Spleen (tissue), 11 donors: ENCODE results near the gene OST4. TPM values are rescaled to one million over a fixed set of nuclear protein-coding genes. Genes with fewer than 3 reads are reported as not detected.

Experiments
- DNase-seq: peaks from one replicate; pipeline ENCODE4 v3.0.0-alpha.2; 2020
- H3K27ac ChIP-seq, 8 donors: fragments of 200-600 bp; sonication (generic) in 7 of 8; 1 replicate in 4 of 8; 2 replicates in 4 of 8; pipeline versions ENCODE4 v1.5.0 to v1.8.0; 2016 to 2021; ENCODE audit warnings: inconsistent platforms in 4 of 8, mild to moderate bottlenecking in 4 of 8, moderate library complexity in 1 of 8
- H3K27me3 ChIP-seq, 7 donors: fragments of 200-600 bp; sonication (generic) in 6 of 7; replicated peaks in 1 of 7; 1 replicate in 4 of 7; 2 replicates in 3 of 7; pipeline versions ENCODE4 v1.5.0 to v1.8.0; 2016 to 2021; ENCODE audit warnings: inconsistent platforms in 3 of 7, mild to moderate bottlenecking in 1 of 7
- H3K36me3 ChIP-seq, 6 donors: fragments of 200-600 bp; sonication (generic) in 5 of 6; 1 replicate in 4 of 6; 2 replicates in 2 of 6; pipeline versions ENCODE4 v1.5.0 to v1.8.0; 2016 to 2021; ENCODE audit warnings: inconsistent platforms in 2 of 6
- H3K4me1 ChIP-seq, 6 donors: fragments of 200-600 bp; sonication (generic) in 5 of 6; 1 replicate in 3 of 6; 2 replicates in 3 of 6; pipeline versions ENCODE4 v1.5.0 to v1.8.0; 2016 to 2021; ENCODE audit warnings: inconsistent platforms in 3 of 6
- H3K4me3 ChIP-seq, 8 donors: fragments of 200-600 bp; sonication (generic) in 7 of 8; 1 replicate in 4 of 8; 2 replicates in 4 of 8; pipeline versions ENCODE4 v1.5.0 to v1.8.0; 2016 to 2021; ENCODE audit warnings: inconsistent platforms in 4 of 8, mild to moderate bottlenecking in 4 of 8, moderate library complexity in 2 of 8
- H3K9me3 ChIP-seq, 8 donors: fragments of 200-600 bp; sonication (generic) in 7 of 8; 1 replicate in 4 of 8; 2 replicates in 4 of 8; pipeline versions ENCODE4 v1.5.0 to v1.8.0; 2016 to 2021; ENCODE audit warnings: inconsistent platforms in 4 of 8
- POLR2A ChIP-seq, 3 donors: fragments of 450-650 bp; IDR thresholded peaks; one replicate each; pipeline ENCODE4 v1.5.1; 2017; ENCODE audit warnings: antibody characterized with exemption in 3 of 3, mild to moderate bottlenecking in 1 of 3
- POLR2AphosphoS5 ChIP-seq, 3 donors: sonication (generic); formaldehyde crosslinking; IDR thresholded peaks; one replicate each; pipeline ENCODE4 v1.5.1; 2017; ENCODE audit warnings: antibody characterized with exemption in 3 of 3
- WGBS, 5 donors: extraction: QIAGEN DNeasy Blood & Tissue Kit in 3 of 5; methylation state at CpG; one replicate each; pipeline versions ENCODE4 v1.1.5 to v1.1.7; 2013 to 2018; 5-methylcytosine and 5-hydroxymethylcytosine counted together
- intact Hi-C: fragments of 100-400 bp; cut with DNase I; formaldehyde crosslinking; loops from one replicate; pipeline ENCODE4 v1.15.0; 2023; ENCODE audit warnings: low total_unique reads
- polyA plus RNA-seq, 3 donors: library from polyadenylated mRNA; stranded (reverse); fragments of 200-250 nt; gene quantifications; one replicate each; pipeline ENCODE4 v1.2.1, GENCODE V29; 2013
- total RNA-seq, 7 donors: library from RNA; depleted of rRNA in 3 of 7; stranded (reverse); fragments of >200 nt in 3 of 7; fragmentation: NEBNext Ultra II Directional in 4 of 7; extraction: Animal tissue kit (Norgen Biotek cat#: 25700) in 4 of 7; gene quantifications; one replicate each; pipeline versions ENCODE4 v1.1.0 to v1.2.1, GENCODE V29; 2016 to 2021
- TF ChIP-seq, protein P1 (sequence below), 11 experiments: fragments of 200-600 bp in 7 of 11; fragments of 450-650 bp in 4 of 11; sonication (generic) in 4 of 11; IDR thresholded peaks in 8 of 11; conservative IDR thresholded peaks in 3 of 11; 1 replicate in 7 of 11; 2 replicates in 4 of 11; pipeline versions ENCODE4 v1.4.0 to v1.8.0; 2016 to 2021; ENCODE audit warnings: antibody characterized with exemption in 11 of 11, inconsistent platforms in 4 of 11, mild to moderate bottlenecking in 1 of 11
- donor health status: healthy with polysubstance abuse.
- donor health status: DM: no; HTN: no; CAD: no; lungs with moderate emphysema.
- donor health status: DM: no; HTN: no; CAD: no.
- donor health status: Bipolar disorder and iron deficiency.
- donor health status: healthy.
- donor health status: DM: no; HTN: no; CAD: no.
- donor health status: DM: yes; HTN: yes; CAD: no.

The OST4 gene
- total and polyA plus RNA-seq, 10 donors = 197 to 556 (median 264) TPM

DNA sequence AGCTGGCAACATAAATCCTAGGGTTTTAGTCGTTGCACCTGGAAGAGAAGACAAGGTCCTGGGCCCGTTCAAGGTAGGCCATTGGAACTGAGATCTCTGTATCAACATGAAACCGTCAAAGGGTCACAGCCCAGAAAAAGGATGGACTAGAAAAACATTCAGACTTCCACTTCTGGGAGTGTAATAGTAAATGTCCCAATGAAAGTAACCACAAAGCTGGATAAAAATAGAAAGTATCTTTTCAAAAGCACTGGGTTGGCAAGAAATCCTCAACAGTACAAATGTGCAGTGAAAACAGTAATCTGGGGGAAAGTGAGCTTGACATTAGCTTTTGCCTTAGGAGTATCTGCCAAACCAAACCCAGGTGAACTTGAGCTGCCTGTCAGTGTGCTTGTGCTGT is 34.5 kb upstream of the OST4 start:
- Histone ChIP-seq H3K9me3 (no peaks in the 10 kb centered on the region), H3K36me3 (no peaks in the 10 kb centered on the region), H3K4me3 (no peak overlapping the region), H3K27ac (no peak overlapping the region), H3K27me3 (peaks cover 0 to 27% (median 0%) of the 10 kb centered on the region in 7 donors), H3K4me1 (no peaks in the 10 kb centered on the region)
- DNase-seq = no peak
- no peak for TF ChIP-seq POLR2A (IDR thresholded peaks at IDR 0.05)
- TF ChIP-seq, protein P1, sequence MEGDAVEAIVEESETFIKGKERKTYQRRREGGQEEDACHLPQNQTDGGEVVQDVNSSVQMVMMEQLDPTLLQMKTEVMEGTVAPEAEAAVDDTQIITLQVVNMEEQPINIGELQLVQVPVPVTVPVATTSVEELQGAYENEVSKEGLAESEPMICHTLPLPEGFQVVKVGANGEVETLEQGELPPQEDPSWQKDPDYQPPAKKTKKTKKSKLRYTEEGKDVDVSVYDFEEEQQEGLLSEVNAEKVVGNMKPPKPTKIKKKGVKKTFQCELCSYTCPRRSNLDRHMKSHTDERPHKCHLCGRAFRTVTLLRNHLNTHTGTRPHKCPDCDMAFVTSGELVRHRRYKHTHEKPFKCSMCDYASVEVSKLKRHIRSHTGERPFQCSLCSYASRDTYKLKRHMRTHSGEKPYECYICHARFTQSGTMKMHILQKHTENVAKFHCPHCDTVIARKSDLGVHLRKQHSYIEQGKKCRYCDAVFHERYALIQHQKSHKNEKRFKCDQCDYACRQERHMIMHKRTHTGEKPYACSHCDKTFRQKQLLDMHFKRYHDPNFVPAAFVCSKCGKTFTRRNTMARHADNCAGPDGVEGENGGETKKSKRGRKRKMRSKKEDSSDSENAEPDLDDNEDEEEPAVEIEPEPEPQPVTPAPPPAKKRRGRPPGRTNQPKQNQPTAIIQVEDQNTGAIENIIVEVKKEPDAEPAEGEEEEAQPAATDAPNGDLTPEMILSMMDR (IDR thresholded peaks at IDR 0.05 in 8 of 11, conservative IDR thresholded peaks at IDR 0.05 in 3 of 11) = no peak
- no peak for TF ChIP-seq POLR2AphosphoS5 (IDR thresholded peaks at IDR 0.05)
- WGBS, 5 donors = 69 to 83% (median 77%) methylated on average over 3 of the region's 3 CpGs
- intact Hi-C loops = no loop called here

DNA sequence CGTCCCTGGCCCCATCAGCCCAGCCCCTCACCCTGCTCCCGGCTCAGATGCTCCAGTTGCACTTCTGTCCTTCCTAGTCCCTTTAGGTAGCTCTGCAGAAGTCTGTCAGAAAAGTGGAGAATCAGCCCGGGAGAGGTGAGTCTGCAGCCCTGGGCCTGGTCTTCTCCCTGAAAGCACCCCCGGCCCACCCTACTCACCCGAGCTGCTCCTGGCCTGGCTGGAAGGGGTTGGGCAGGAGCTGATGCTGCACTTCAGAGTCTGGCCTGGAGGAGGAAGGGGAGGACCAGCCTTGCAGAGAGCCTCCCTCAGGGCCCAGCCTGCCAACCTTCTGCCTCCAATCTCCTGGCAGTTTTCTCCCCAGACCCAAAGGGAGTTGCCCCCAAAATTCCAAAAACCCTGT is 30.9 kb upstream of the OST4 start:
- intact Hi-C loops = no loop called here
- Histone ChIP-seq H3K4me1 (peaks cover 0 to 6% (median 0%) of the 10 kb centered on the region in 6 donors), H3K36me3 (peaks cover 0 to 3% (median 0%) of the 10 kb centered on the region in 6 donors), H3K27ac (no peak overlapping the region), H3K9me3 (no peaks in the 10 kb centered on the region), H3K4me3 (no peak overlapping the region), H3K27me3 (peaks cover 0 to 26% (median 0%) of the 10 kb centered on the region in 7 donors)
- WGBS, 5 donors = 72 to 100% (median 90%) methylated on average over 5 of the region's 5 CpGs
- TF ChIP-seq, protein P1 (IDR thresholded peaks at IDR 0.05 in 8 of 11, conservative IDR thresholded peaks at IDR 0.05 in 3 of 11) = no peak
- no peak for DNase-seq

DNA sequence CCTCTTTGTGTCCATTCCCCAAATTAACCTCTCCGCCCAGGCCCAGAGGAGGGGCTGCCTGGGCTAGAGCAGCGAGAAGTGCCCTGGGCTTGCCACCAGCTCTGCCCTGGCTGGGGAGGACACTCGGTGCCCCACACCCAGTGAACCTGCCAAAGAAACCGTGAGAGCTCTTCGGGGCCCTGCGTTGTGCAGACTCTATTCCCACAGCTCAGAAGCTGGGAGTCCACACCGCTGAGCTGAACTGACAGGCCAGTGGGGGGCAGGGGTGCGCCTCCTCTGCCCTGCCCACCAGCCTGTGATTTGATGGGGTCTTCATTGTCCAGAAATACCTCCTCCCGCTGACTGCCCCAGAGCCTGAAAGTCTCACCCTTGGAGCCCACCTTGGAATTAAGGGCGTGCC is 28.6 kb upstream of the OST4 start:
- 80 to 92% (median 91%) methylated on average over 8 to 10 of the region's 10 CpGs for WGBS, 5 donors
- Histone ChIP-seq H3K4me1 (peaks cover 0 to 22% (median 14%) of the 10 kb centered on the region in 6 donors), H3K36me3 (peaks cover 0 to 3% (median 0%) of the 10 kb centered on the region in 6 donors), H3K9me3 (no peaks in the 10 kb centered on the region), H3K27ac (no peak overlapping the region), H3K4me3 (no peak overlapping the region), H3K27me3 (peaks cover 0 to 10% (median 0%) of the 10 kb centered on the region in 7 donors)
- intact Hi-C loops = no loop called here
- TF ChIP-seq POLR2A (IDR thresholded peaks at IDR 0.05) (no peak), POLR2AphosphoS5 (IDR thresholded peaks at IDR 0.05) (no peak)
- TF ChIP-seq, protein P1 (IDR thresholded peaks at IDR 0.05 in 8 of 11, conservative IDR thresholded peaks at IDR 0.05 in 3 of 11) = no peak
- DNase-seq = no peak

DNA sequence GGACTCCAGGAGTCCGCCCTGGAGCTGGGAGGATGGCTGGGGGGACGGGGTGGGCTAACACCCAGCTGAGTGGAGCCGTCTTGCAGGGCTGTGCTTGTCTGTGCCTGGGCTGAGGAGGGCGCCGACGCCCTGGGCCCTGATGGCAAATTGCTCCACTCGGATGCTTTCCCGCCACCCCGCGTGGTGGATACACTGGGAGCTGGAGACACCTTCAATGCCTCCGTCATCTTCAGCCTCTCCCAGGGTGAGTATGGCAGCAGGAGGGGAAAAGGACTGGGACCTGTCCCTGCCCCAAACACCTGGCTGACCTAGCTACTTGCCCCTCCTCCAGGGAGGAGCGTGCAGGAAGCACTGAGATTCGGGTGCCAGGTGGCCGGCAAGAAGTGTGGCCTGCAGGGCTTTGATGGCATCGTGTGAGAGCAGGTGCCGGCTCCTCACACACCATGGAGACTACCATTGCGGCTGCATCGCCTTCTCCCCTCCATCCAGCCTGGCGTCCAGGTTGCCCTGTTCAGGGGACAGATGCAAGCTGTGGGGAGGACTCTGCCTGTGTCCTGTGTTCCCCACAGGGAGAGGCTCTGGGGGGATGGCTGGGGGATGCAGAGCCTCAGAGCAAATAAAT is 28.0 kb upstream of the OST4 start:
- WGBS, 5 donors = 87 to 96% (median 94%) methylated on average over 9 to 19 of the region's 19 CpGs
- peaks cover 0 to 22% (median 14%) of the 10 kb centered on the region in 6 donors for H3K4me1 ChIP-seq
- H3K9me3 ChIP-seq = no peaks in the 10 kb centered on the region
- no peak overlapping the region for H3K4me3 ChIP-seq
- no peak for TF ChIP-seq POLR2AphosphoS5 (IDR thresholded peaks at IDR 0.05)
- TF ChIP-seq POLR2A (IDR thresholded peaks at IDR 0.05) = no peak
- TF ChIP-seq, protein P1 (IDR thresholded peaks at IDR 0.05 in 8 of 11, conservative IDR thresholded peaks at IDR 0.05 in 3 of 11) = no peak
- H3K27me3 ChIP-seq = peaks cover 0 to 10% (median 0%) of the 10 kb centered on the region in 7 donors
- H3K36me3 ChIP-seq = peaks cover 0 to 3% (median 0%) of the 10 kb centered on the region in 6 donors
- no peak overlapping the region for H3K27ac ChIP-seq
- intact Hi-C loops = loop anchor here (5.0 kb wide), 2 partner anchors 93 to 178 kb away; partner anchors contain the start of gene DNAJC5G
- DNase-seq = no peak
